Retinal pigment epithelial cell (primary cell): ENCODE data around the gene DTYMK.
"Not testable (repeated sequence)": the region's sequence is repeated elsewhere in the genome, so short reads cannot be mapped to it uniquely, and the experiment has no call there.

Experiments used
- DNase-seq: peaks from one replicate; pipeline ENCODE4 v3.0.0-alpha.2; 2010; ENCODE audit warnings: low read depth
- H3K4me3 ChIP-seq: 2 replicates; pipeline ENCODE4 v1.5.1; 2011; ENCODE audit warnings: mild to moderate bottlenecking, low read length, control low read depth, moderate library complexity
- CTCF ChIP-seq: conservative IDR thresholded peaks from 2 replicates; pipeline ENCODE4 v1.5.1; 2011; ENCODE audit warnings: low read depth, low read length, control low read depth, inconsistent platforms

Gene DTYMK, protein sequence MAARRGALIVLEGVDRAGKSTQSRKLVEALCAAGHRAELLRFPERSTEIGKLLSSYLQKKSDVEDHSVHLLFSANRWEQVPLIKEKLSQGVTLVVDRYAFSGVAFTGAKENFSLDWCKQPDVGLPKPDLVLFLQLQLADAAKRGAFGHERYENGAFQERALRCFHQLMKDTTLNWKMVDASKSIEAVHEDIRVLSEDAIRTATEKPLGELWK

GRCh38 chr2:241686650-241687425 is at the start of gene DTYMK:
TSS of gene DTYMK (minus strand) at chr2:241686815. CDS start at chr2:241686783, 32 bp downstream.
- no peak for TF ChIP-seq CTCF
- H3K4me3 ChIP-seq: peak within 1 kb of the TSS; percentile 90
- peak; percentile 77 for DNase-seq

DNA sequence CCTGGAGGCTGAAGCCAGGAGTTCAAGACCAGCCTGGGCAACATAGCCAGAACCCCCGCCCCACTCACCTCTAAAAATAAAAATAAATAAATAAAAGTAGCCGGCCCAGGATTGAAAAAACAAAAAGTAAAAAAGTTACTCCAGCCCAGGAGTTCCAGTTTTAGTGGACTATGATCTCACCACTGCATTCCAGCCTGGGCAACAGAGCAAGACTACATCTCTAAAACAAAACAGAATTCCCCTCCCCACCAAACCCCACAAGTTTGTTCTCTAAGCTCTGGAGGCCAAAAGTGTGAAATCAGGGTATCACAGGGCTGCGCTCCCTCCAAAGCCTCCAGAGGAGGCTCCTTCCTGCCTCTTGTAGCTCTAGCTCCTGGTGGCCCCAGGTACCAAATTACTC is 49.5 kb upstream of the DTYMK start:
- DNase-seq: no peak
- H3K4me3 ChIP-seq: no peak overlapping the region
- no peak for TF ChIP-seq CTCF

DNA sequence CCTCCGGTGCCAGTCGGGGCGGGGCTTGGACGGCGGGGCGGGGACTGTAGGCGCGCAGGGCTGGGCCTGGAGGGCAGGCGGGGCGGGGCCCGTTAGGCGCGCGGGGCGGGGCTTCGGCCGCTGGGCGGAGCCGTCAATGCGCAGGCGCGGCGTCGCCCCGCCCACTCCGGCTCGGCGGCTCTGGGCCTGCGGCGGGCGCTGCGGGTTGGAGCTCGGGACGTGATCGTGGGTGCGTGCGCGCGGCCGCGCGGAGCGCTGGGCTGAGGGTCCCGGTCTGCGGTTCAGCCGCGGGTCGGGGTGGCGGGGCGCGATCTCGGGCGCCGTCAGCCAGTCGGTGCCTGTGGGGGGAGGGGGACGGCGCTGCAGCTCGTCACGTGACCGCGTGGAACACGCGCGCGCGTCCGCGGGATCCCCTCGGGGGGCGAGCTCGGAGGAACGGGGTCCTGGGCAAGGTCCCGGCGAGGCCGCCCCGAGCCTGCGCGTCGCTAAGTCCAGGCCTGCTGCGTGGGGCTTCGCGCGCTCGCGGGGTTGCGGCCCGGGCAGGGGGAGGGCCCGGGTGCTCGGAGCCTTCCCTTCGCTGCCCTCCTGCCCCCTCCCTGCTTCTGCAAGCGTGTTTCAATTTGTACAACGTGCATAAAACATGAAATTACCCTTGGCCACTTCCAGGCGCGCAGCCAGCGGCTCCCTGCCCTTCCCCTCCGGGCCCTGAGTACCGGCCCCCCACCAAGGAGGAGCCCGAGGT is 48.0 kb upstream of the DTYMK start, which contains the start of gene D2HGDH:
D2HGDH (plus strand) TSS at position 164 of the 742 bp plus-strand sequence. CDS start 595 bp downstream, outside the sequence.
- H3K4me3 ChIP-seq: peak within 1 kb of the TSS; percentile 60
- peak; percentile 25 for DNase-seq
- TF ChIP-seq CTCF: no peak

GRCh38 chr2:241734208-241734466 is 47.5 kb upstream of the DTYMK start:
- peak; percentile 32 for TF ChIP-seq CTCF
- H3K4me3 ChIP-seq: peak overlapping the region; percentile 48
- no peak for DNase-seq

DNA sequence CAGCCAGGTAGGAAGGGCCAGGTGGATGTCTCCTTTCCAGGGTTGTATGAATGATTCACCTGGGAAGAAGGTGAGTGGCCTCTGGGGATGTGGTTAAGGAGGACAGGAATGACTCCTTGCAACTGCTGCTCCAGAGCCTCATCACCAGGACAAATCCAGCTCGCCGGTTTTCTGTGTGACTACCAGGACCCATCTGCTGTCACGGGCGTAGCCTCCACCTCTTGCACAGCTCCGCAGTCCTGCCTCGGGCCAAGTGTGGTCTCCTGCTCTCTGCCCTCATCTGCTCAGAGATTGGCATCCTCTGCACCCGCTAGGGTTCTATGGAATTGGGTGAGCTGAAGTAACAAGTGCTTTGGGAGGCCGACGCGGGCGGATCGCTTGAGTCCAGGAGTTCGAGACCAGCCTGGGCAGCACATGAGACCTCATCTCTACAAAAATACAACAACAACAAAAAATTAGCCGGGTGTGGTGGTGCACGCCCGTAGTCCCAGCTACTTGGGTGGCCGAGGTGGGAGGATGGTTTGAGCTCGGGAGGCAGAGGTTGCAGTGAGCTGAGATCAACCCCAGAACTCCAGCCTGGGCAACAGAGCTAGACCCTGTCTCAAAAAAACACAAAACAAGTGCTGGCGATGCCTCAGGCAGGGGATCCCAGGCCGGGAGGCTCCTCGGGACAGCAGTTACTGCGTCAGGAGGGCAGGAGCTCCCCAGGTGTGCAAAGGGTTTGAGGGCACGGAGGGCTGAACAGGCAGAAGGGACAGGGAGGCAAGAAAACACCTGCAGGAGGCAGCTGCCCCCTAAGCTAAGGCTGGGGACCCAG is 47.0 kb upstream of the DTYMK start:
- DNase-seq: no peak
- no peak for TF ChIP-seq CTCF
- H3K4me3 ChIP-seq: peak overlapping the region; percentile 48

DNA sequence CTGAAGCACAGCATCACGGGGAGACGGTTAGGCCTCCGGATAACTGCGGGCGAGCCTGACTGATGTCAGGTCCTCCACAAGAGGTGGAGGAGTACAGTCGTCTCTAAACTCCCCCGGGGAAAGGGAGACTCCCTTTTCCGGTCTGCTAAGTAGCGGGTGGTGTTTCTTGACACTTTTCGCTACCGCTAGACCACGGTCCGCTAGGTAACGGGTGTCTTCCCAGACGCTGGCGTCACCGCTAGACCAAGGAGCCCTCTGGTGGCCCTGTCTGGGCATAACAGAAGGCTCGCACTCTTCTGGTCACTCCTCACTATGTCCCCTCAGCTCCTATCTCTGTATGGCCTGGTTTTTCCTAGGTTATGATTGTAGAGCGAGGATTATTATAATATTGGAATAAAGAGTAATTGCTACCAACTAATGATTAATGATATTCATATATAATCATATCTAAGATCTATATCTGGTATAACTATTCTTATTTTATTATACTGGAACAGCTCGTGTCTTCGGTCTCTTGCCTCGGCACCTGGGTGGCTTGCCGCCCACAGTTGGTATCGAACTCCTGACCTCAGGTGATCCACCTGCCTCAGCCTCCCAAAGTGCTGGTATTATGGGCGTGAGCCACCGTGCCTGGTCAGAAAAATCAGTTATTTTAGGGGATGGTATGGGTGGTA is 46.0 kb upstream of the DTYMK start:
- not testable (repeated sequence) for H3K4me3 ChIP-seq, DNase-seq
- peak; percentile 43 for TF ChIP-seq CTCF
